Type B pancreatic cell (in vitro differentiated cells): ENCODE results near the gene GPR180. TPM values are rescaled to one million over a fixed set of nuclear protein-coding genes. Genes with fewer than 3 reads are reported as not detected.
"Not testable (repeated sequence)": the region's sequence is repeated elsewhere in the genome, so short reads cannot be mapped to it uniquely, and the experiment has no call there.

Experiments used
- DNase-seq: peaks from one replicate; pipeline ENCODE4 v3.0.0; 2021; ENCODE audit warnings: mixed read lengths; ENCODE audit not compliant: unreplicated experiment; ENCODE audit errors: extremely low spot score
- H3K27ac Mint-ChIP-seq: 2 replicates; pipeline ENCODE4 v1.8.0; 2021; ENCODE audit warnings: mild to moderate bottlenecking, mixed read lengths
- H3K27me3 Mint-ChIP-seq: 2 replicates; pipeline ENCODE4 v1.8.0; 2021; ENCODE audit warnings: mixed read lengths
- H3K36me3 Mint-ChIP-seq: 2 replicates; pipeline ENCODE4 v1.8.0; 2021; ENCODE audit warnings: mixed read lengths
- H3K4me1 Mint-ChIP-seq: one replicate; pipeline ENCODE4 v1.8.0; 2021; ENCODE audit warnings: mixed read lengths; ENCODE audit not compliant: unreplicated experiment
- H3K4me3 Mint-ChIP-seq: 2 replicates; pipeline ENCODE4 v1.8.0; 2021; ENCODE audit warnings: mild to moderate bottlenecking, mixed read lengths
- H3K9me3 Mint-ChIP-seq: 2 replicates; pipeline ENCODE4 v1.8.0; 2021; ENCODE audit warnings: mixed read lengths
- total RNA-seq: library from RNA; stranded (reverse); gene quantifications from 2 replicates; pipeline ENCODE4 v1.2.1, GENCODE V29; 2021; ENCODE audit warnings: low replicate concordance
- TF ChIP-seq, protein P1 (sequence below): fragments of 200-600 bp; sonication (generic); conservative IDR thresholded peaks from 2 replicates; pipeline ENCODE4 v1.5.0; 2021; ENCODE audit warnings: antibody characterized with exemption, mild to moderate bottlenecking

GPR180 gene
- total RNA-seq, 1 donor from 2014 or later, result 6.6 TPM

DNA sequence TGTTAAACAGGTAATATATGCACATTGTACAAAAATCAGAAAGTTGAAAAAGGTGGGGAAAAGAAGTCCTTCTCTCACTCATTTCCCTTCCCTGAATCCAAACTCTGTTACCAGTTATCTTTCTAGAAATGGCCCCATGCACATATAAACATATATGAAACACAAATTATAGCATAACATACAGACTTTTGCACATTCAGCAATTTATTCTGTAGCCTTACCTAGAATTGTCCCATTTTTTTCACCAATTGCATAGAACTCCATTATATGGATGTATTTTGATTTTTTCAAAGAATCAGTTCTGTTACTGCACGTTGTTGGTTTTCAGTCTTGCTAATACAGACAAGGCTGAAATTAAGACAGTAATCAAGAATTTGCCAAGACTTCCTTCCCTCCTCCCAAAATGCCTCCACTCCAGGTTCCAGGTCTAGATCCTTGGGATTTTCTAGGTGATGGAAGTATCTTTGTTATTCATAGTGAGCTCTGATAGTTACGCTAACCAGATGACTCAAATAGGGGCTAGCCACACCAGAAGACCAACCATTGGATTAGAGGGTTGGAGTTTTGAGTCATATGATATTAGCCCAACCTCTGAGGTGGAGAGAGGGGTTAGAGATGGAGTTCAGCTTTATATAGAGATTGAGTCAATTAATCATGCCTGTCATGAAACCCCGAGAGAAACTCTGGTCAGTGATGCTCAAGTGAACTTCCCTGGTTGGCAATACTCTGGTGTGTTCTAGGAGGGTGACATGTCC is 30.7 kb downstream of the GPR180 start:
- Mint-ChIP-seq H3K36me3 (peaks cover 27% of the 10 kb centered on the region), H3K9me3 (peaks cover 4% of the 10 kb centered on the region), H3K4me3 (no peak overlapping the region), H3K27me3 (no peaks in the 10 kb centered on the region), H3K27ac (no peak overlapping the region), H3K4me1 (no peaks in the 10 kb centered on the region)
- no peak for DNase-seq
- TF ChIP-seq, protein P1, sequence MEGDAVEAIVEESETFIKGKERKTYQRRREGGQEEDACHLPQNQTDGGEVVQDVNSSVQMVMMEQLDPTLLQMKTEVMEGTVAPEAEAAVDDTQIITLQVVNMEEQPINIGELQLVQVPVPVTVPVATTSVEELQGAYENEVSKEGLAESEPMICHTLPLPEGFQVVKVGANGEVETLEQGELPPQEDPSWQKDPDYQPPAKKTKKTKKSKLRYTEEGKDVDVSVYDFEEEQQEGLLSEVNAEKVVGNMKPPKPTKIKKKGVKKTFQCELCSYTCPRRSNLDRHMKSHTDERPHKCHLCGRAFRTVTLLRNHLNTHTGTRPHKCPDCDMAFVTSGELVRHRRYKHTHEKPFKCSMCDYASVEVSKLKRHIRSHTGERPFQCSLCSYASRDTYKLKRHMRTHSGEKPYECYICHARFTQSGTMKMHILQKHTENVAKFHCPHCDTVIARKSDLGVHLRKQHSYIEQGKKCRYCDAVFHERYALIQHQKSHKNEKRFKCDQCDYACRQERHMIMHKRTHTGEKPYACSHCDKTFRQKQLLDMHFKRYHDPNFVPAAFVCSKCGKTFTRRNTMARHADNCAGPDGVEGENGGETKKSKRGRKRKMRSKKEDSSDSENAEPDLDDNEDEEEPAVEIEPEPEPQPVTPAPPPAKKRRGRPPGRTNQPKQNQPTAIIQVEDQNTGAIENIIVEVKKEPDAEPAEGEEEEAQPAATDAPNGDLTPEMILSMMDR, result no peak

- not testable (repeated sequence) for H3K9me3 Mint-ChIP-seq, H3K27me3 Mint-ChIP-seq, H3K4me3 Mint-ChIP-seq, H3K27ac Mint-ChIP-seq, DNase-seq, H3K4me1 Mint-ChIP-seq
- H3K36me3 Mint-ChIP-seq, result peaks cover 17% of the 10 kb centered on the region
These were observed 34.4 kb downstream of the GPR180 start for GRCh38 chr13:94636096-94636495.

DNA sequence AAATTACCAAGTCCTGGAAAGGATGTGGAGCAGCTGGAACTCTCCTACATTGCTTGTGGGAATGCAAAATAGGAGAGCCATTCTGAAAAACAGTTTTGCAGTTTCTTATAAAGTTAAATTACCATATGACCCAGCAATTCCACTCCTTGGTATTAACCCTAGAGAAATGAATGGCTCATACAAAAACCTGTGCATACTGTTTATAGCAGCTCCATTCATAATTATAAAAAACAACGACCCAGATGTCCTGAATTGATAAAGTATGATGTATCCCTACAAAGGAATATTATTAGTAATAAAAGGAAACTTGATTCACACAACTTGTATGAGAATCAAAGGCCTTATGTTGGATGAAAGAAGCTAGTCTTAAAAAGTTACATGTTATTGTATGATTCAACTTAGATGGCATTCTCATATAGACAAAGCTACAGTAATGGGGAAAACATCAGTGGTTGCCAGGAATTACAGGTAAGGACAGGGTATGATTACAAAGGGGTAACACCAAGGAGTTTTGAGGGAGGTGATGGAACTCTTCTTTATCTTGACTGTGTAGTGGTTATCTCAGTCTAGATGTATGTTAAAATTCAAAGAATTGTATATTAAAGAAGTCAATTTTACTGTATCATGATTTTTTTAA is 35.4 kb downstream of the GPR180 start:
- Mint-ChIP-seq H3K4me3 (no peak overlapping the region), H3K36me3 (peaks cover 11% of the 10 kb centered on the region), H3K27me3 (no peaks in the 10 kb centered on the region), H3K9me3 (peaks cover 4% of the 10 kb centered on the region), H3K4me1 (peaks cover 16% of the 10 kb centered on the region), H3K27ac (no peak overlapping the region)
- TF ChIP-seq, protein P1, result no peak
- no peak for DNase-seq

DNA sequence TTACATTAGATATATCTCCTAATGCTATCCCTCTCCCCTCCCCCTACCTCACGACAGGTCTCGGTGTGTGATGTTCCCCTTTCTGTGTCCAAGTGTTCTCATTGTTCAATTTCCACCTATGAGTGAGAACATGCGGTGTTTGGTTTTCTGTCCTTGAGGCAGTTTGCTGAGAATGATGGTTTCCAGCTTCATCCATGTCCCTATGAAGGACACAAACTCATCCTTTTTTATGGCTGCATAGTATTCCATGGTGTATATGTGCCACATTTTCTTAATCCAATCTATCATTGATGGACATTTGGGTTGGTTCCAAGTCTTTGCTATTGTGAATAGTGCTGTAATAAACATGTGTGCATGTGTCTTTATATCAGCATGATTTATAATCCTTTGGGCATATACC is 36.0 kb downstream of the GPR180 start:
- H3K27me3 Mint-ChIP-seq, H3K4me3 Mint-ChIP-seq: not testable (repeated sequence)

GRCh38 chr13:94640721-94641120 is 39.1 kb downstream of the GPR180 start:
- Mint-ChIP-seq H3K4me3 (peak overlapping the region; percentile 1), H3K27ac (no peak overlapping the region), H3K4me1 (peaks cover 16% of the 10 kb centered on the region), H3K27me3 (no peaks in the 10 kb centered on the region), H3K9me3 (peaks cover 4% of the 10 kb centered on the region), H3K36me3 (no peaks in the 10 kb centered on the region)
- TF ChIP-seq, protein P1, result no peak
- no peak for DNase-seq

More for the DNA sequence above, 36.0 kb downstream of the GPR180 start:
- not testable (repeated sequence) for H3K27ac Mint-ChIP-seq, DNase-seq, H3K9me3 Mint-ChIP-seq
- H3K36me3 Mint-ChIP-seq, result peaks cover 10% of the 10 kb centered on the region
- H3K4me1 Mint-ChIP-seq, result peaks cover 16% of the 10 kb centered on the region

GRCh38 chr13:94641409-94641941 is 39.8 kb downstream of the GPR180 start:
- no peaks in the 10 kb centered on the region for H3K36me3 Mint-ChIP-seq
- DNase-seq, result no peak
- TF ChIP-seq, protein P1, result no peak
- peak overlapping the region; percentile 21 for H3K4me3 Mint-ChIP-seq
- peaks cover 4% of the 10 kb centered on the region for H3K9me3 Mint-ChIP-seq
- no peaks in the 10 kb centered on the region for H3K27me3 Mint-ChIP-seq
- H3K4me1 Mint-ChIP-seq, result peaks cover 16% of the 10 kb centered on the region
- H3K27ac Mint-ChIP-seq, result peak overlapping the region; percentile 37
